ENCODE data around the gene HTT-AS.

GRCh38 chr4:3085948-3086670 is 11.8 kb upstream of the HTT-AS start:
- TF ChIP-seq CTCF (IDR thresholded peaks at IDR 0.05; ENCODE audit: low read depth, low read length), result no peak
- TF ChIP-seq EZH2phosphoT487 (IDR thresholded peaks at IDR 0.05; ENCODE audit: low read depth), result no peak
